HG03457 (cell line): ENCODE results near the gene IFNA21.
"Not testable (repeated sequence)": the region's sequence is repeated elsewhere in the genome, so short reads cannot be mapped to it uniquely, and the experiment has no call there.

Source experiments
- ATAC-seq: cut with Tn5 transposase; IDR thresholded peaks from one replicate; pipeline ENCODE4 v1.9.1; 2021; ENCODE audit warnings: moderate number of reproducible peaks; ENCODE audit not compliant: unreplicated experiment

Gene IFNA21

DNA sequence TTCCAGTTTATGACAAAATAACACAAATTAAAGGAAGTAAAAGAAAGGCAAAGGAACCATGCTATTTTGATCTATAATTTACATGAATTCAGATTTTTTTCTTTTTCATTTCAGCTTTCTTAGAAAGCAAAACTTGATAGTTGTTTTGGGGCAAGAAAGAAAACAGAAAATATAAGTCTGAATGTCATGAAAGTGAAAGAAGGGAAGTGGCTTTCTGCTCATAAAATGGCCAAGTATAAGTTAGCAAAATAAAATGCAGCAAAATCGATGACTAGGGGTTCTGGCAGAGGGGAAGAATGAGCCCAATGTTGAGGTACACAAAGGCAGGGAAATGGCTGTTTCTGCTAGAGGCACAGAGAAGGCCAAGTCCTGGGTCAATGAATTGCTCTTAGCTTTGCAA, 21.9 kb downstream of the IFNA21 start:
- no peak for ATAC-seq

DNA sequence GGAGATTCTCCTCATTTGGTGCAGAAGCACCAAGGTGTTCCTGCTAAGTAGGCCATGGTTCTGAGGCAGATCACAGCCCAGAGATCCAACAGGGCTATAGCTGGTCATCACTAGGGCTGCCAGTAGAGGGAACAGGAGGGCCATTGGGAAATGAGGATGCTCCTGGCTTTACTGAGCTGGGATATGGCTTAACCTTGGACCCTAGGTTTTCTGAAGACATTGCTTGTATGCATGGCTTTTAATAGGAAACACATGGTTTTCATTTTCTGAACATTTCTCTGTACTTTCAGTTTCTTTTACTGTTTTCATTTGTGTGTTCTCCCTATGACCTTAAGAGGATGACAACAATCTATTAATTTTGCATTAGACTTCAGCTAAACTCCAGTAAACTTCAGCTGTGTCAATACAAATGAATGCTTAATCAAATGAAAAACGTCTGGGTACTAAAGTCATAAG, 25.0 kb downstream of the IFNA21 start, which contains the start of gene IFNW1:
Gene IFNW1, minus strand, starts transcription at position 406 of the 456 bp plus-strand sequence. Its CDS starts 262 bp downstream, at position 144.
- ATAC-seq: no peak

DNA sequence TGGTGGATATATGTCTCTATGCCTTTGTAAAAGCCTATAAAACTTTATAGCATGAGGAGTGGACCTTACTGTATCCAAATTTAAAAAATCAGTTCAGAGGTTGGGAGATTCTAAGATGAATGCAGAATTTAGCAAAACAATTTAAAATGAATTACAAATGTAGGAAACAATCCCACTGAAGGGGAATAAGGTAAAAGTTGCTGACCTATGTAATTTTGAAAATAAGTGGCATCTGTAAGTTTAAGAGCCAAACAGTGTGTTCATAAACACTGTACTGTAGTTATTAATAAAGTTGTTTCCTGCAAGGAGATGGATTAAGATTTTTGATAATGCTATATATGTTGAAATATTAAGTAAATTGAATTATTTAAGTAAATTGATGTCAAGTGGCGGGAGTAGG, 29.4 kb downstream of the IFNA21 start:
- no peak for ATAC-seq

DNA sequence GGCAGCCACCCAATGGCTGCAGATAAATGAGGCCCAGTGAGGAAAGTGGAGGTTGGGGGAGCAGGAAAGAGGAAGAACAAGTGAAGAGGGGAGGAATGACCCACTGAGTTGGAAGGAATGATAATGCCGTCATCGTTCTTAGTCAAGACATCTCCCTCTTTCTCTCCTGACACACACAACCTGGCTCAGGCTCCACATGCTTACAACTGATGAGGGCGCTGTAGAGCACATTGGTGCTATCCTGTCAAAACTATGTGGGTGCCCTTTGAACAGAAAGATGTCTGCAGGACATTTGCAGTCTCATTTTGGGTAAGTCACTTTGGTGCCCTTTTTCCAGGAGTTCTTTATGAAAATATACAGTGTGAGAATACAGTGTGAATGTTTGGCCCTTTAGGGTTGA, 30.7 kb downstream of the IFNA21 start:
- ATAC-seq: no peak

DNA sequence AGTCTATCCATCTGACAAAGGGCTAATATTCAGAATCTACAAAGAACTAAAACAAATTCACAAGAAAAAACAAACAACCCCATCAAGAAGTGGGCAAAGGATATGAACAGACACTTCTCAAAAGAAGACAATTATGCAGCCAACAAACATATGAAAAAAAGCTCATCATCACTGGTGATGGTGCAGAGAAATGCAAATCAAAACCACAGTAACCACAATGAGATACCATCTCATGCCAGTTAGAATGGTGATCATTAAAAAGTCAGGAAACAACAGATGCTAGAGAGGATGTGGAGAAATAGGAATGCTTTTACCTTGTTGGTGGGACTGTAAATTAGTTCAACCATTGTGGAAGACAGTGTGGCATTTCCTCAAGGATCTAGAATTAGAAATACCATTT, 38.3 kb downstream of the IFNA21 start:
- not testable (repeated sequence) for ATAC-seq

DNA sequence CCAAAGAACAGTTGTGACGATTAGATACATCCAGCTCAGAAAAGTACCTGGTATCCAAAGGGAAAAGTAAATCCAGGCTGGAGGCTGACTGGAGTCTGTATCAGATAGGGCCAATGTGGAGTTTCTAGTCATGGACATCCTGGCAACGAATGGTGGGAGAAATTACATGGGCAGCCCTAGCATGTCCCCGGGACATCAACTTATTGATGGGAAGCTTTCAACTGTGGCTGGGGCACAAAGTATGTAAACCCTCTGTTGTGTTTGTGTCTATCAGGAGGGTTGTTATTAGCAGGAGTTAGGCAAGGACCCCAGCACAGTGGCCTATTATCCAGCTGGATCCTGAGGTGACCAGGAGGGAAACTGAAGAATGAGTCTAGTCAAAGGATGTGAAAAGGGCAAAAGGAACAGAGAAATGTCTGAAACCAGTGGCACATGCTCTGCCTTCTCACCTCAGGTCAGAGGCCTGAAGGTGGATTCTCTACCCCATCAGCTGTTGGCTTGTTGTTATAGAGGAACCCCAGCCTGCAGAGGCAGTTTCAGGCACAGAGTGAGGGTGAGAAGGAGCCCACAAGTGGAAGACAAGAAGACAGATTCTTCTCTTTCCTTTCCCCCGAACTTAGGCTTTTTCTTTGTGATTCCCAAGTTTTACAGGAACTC, 44.7 kb downstream of the IFNA21 start:
- peak; percentile 93 for ATAC-seq

DNA sequence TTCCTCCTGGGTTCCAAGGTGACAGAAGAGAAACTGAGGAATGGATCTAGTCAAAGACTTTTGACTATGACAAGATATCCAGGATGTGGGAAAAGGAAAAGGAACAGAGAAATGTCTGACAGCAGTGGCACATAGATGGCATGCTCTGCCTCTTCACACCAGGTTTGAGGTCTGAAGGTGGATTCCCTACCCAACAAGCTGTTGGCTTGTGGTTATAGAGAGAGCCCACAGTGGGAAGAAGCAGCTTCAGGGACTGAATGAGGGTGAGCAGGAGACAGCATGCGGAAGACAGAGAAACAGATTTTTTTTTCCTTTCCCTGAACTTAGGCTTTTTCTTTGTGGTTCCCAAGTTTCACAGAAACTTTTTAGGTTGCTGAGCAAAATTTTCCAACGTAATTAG, 45.4 kb downstream of the IFNA21 start:
- ATAC-seq: no peak

DNA sequence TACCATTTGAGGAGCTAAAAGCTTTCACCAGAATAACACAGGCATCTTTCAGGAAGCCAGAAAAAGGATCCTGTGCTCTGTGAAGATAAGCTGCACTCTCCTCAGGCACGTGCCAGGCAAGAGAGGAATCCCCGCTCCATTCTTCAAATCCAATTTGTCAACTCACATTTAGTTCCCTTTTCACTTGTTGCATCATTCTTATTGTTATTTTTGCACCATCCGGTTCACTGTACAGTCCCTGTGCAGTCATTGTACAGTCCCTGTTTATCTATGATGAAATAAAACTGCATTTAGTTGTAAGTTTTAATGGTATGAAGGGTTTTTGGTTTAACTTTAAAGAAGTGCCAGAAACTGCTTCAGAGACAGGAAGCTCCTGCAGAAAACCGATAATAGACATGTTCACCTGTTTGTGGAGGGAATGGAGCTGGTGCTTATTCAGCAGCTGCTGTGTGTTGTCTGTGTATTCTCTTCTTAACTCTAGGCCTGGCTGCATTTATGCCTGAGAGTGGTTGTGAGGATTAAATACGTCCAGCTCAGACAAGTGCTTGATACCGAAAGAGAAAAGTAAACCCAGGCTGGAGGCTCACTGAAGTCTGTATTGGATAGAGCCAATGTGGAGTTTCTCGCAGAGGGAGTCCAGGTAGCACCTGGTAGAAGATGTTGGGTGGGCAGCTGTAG, 47.2 kb downstream of the IFNA21 start:
- no peak for ATAC-seq
